GM12878 (cell line): ENCODE data around the gene IL22RA2.

Experiments used
- CHD1 ChIP-seq: IDR thresholded peaks from 2 replicates; pipeline ENCODE4 v1.6.1; 2012; ENCODE audit warnings: low read depth, low read length, improper control_type of control experiment
- CTCF ChIP-seq, 3 experiments: IDR thresholded peaks in 2 of 3; conservative IDR thresholded peaks in 1 of 3; 2 replicates each; pipeline ENCODE4 v1.5.1; 2011; ENCODE audit warnings: low read depth in 3 of 3, low read length in 3 of 3, mild to moderate bottlenecking in 3 of 3, control low read depth in 2 of 3, moderate library complexity in 2 of 3, inconsistent platforms in 1 of 3, mixed read lengths in 1 of 3; ENCODE audit not compliant: control insufficient read depth in 2 of 3, insufficient read depth in 1 of 3; ENCODE audit errors: extremely low read depth in 1 of 3
- FOXK2 ChIP-seq: fragments of 450-650 bp; IDR thresholded peaks from 2 replicates; pipeline ENCODE4 v1.6.1; 2017; ENCODE audit warnings: mild to moderate bottlenecking, moderate library complexity
- GATAD2B ChIP-seq: fragments of 450-650 bp; conservative IDR thresholded peaks from 2 replicates; pipeline ENCODE4 v1.6.1; 2017; ENCODE audit warnings: low read depth, mild to moderate bottlenecking, moderate library complexity
- JUNB ChIP-seq: IDR thresholded peaks from 2 replicates; pipeline ENCODE4 v1.6.1; 2016; ENCODE audit warnings: antibody characterized with exemption, mild to moderate bottlenecking
- PAX8 ChIP-seq: fragments of 450-650 bp; IDR thresholded peaks from 2 replicates; pipeline ENCODE4 v1.6.1; 2017; ENCODE audit warnings: mild to moderate bottlenecking, moderate library complexity
- POLR2A ChIP-seq: IDR thresholded peaks from 2 replicates; pipeline ENCODE4 v1.6.1; 2011; ENCODE audit warnings: low read depth, mild to moderate bottlenecking, low read length
- RAD21 ChIP-seq: IDR thresholded peaks from 2 replicates; pipeline ENCODE4 v1.6.1; 2011; ENCODE audit warnings: mild to moderate bottlenecking, low read depth, low read length, moderate library complexity; ENCODE audit not compliant: insufficient read depth
- ZBTB11 ChIP-seq: fragments of 450-650 bp; formaldehyde crosslinking; IDR thresholded peaks from 2 replicates; pipeline ENCODE4 v1.5.0; 2022; ENCODE audit warnings: mild to moderate bottlenecking, missing genetic modification characterization

GRCh38 chr6:137210903-137211302 is 37.5 kb upstream of the IL22RA2 start:
- no peak for TF ChIP-seq CTCF (IDR thresholded peaks at IDR 0.05 in 2 of 3, conservative IDR thresholded peaks at IDR 0.05 in 1 of 3; ENCODE audit: control insufficient read depth in 2 of 3, extremely low read depth in 1 of 3, insufficient read depth in 1 of 3, low read depth in 3 of 3, low read length in 3 of 3)
- no peak for TF ChIP-seq POLR2A
- TF ChIP-seq RAD21 = no peak
- TF ChIP-seq PAX8 = no peak
- TF ChIP-seq ZBTB11 (CRISPR knock-in tag) = no peak
- no peak for TF ChIP-seq JUNB
- no peak for TF ChIP-seq GATAD2B
- no peak for TF ChIP-seq CHD1
- no peak for TF ChIP-seq FOXK2
